HL-60 (cell line): ENCODE results near the gene PPP6R2.
"Not testable (repeated sequence)": the region's sequence is repeated elsewhere in the genome, so short reads cannot be mapped to it uniquely, and the experiment has no call there.

Experiments
- GABPA ChIP-seq: IDR thresholded peaks from 2 replicates; pipeline ENCODE4 v1.6.1; 2012; ENCODE audit warnings: low read depth
- POLR2AphosphoS5 ChIP-seq: IDR thresholded peaks from 2 replicates; pipeline ENCODE4 v1.6.1; 2012; ENCODE audit warnings: low read depth
- SPI1 ChIP-seq: IDR thresholded peaks from 2 replicates; pipeline ENCODE4 v1.6.1; 2012; ENCODE audit warnings: low read depth, mild to moderate bottlenecking, borderline replicate concordance
- TF ChIP-seq, protein P1 (sequence below): IDR thresholded peaks from 2 replicates; pipeline ENCODE4 v1.6.1; 2012; ENCODE audit warnings: low read depth; ENCODE audit not compliant: insufficient replicate concordance
- TF ChIP-seq, protein P2 (sequence below): IDR thresholded peaks from one replicate; pipeline ENCODE4 v1.5.1; 2011; ENCODE audit warnings: low read length, control low read depth, inconsistent platforms; ENCODE audit not compliant: insufficient read depth

DNA sequence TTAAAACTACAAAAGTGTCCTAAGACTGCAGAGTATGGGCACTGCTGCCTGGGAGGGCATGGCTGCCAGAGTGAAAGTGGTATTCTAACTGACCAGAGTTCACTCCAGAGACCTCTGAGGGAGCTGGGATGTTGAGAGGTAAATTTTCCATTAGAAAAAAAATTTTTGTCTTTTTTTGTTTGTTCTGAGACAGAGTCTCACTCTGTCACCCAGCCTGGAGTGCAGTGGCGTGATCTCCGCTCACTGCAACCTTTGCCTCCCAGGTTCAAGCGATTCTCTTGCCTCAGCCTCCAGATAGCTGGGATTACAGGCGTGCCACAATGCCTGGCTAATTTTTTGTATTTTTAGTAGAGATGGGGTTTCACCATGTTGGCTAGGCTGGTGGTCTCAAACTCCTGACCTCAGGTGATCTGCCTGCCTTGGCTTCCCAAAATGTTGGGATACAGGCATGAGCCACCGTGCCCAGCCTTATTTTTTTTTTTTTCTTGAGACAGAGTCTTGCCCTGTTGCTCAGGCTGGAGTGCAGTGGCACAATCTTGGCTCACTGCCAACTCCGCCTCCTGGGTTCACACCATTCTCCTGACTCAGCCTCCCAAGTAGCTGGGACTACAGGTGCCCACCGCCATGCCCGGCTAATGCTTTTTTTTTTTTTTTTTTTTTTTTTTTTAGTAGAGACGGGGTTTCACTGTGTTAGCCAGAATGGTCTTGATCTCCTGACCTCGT lies 20.6 kb upstream of the PPP6R2 start:
- not testable (repeated sequence) for TF ChIP-seq POLR2AphosphoS5, GABPA, SPI1
- TF ChIP-seq, protein P1, sequence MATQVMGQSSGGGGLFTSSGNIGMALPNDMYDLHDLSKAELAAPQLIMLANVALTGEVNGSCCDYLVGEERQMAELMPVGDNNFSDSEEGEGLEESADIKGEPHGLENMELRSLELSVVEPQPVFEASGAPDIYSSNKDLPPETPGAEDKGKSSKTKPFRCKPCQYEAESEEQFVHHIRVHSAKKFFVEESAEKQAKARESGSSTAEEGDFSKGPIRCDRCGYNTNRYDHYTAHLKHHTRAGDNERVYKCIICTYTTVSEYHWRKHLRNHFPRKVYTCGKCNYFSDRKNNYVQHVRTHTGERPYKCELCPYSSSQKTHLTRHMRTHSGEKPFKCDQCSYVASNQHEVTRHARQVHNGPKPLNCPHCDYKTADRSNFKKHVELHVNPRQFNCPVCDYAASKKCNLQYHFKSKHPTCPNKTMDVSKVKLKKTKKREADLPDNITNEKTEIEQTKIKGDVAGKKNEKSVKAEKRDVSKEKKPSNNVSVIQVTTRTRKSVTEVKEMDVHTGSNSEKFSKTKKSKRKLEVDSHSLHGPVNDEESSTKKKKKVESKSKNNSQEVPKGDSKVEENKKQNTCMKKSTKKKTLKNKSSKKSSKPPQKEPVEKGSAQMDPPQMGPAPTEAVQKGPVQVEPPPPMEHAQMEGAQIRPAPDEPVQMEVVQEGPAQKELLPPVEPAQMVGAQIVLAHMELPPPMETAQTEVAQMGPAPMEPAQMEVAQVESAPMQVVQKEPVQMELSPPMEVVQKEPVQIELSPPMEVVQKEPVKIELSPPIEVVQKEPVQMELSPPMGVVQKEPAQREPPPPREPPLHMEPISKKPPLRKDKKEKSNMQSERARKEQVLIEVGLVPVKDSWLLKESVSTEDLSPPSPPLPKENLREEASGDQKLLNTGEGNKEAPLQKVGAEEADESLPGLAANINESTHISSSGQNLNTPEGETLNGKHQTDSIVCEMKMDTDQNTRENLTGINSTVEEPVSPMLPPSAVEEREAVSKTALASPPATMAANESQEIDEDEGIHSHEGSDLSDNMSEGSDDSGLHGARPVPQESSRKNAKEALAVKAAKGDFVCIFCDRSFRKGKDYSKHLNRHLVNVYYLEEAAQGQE: not testable (repeated sequence)
- TF ChIP-seq, protein P2, sequence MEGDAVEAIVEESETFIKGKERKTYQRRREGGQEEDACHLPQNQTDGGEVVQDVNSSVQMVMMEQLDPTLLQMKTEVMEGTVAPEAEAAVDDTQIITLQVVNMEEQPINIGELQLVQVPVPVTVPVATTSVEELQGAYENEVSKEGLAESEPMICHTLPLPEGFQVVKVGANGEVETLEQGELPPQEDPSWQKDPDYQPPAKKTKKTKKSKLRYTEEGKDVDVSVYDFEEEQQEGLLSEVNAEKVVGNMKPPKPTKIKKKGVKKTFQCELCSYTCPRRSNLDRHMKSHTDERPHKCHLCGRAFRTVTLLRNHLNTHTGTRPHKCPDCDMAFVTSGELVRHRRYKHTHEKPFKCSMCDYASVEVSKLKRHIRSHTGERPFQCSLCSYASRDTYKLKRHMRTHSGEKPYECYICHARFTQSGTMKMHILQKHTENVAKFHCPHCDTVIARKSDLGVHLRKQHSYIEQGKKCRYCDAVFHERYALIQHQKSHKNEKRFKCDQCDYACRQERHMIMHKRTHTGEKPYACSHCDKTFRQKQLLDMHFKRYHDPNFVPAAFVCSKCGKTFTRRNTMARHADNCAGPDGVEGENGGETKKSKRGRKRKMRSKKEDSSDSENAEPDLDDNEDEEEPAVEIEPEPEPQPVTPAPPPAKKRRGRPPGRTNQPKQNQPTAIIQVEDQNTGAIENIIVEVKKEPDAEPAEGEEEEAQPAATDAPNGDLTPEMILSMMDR: not testable (repeated sequence)
